ACC112 (cell line): ENCODE measurements around the gene RPE65.
"Not testable (repeated sequence)": the region's sequence is repeated elsewhere in the genome, so short reads cannot be mapped to it uniquely, and the experiment has no call there.

Experiments
- H2AFZ ChIP-seq: fragments of 200-600 bp; sonication (generic); one replicate; pipeline ENCODE4 v1.6.0; 2017; ENCODE audit warnings: antibody characterized with exemption, low read length; ENCODE audit not compliant: unreplicated experiment
- H3K27ac ChIP-seq: fragments of 200-600 bp; sonication (generic); 2 replicates; pipeline ENCODE4 v1.5.1; 2014; ENCODE audit warnings: low read depth, mild to moderate bottlenecking, antibody characterized with exemption, low read length, moderate library complexity
- H3K27me3 ChIP-seq: fragments of 200-600 bp; sonication (generic); 2 replicates; pipeline ENCODE4 v1.6.1; 2014; ENCODE audit warnings: mild to moderate bottlenecking, antibody characterized with exemption, low read length, moderate library complexity, mixed read lengths; ENCODE audit not compliant: insufficient read depth
- H3K36me3 ChIP-seq: fragments of 200-600 bp; sonication (generic); 2 replicates; pipeline ENCODE4 v1.6.1; 2016; ENCODE audit warnings: mild to moderate bottlenecking, antibody characterized with exemption, low read length, moderate library complexity, mixed read lengths; ENCODE audit not compliant: insufficient read depth
- H3K4me1 ChIP-seq: fragments of 200-600 bp; sonication (generic); one replicate; pipeline ENCODE4 v1.6.1; 2016; ENCODE audit warnings: low read length, mixed read lengths; ENCODE audit not compliant: insufficient read depth, unreplicated experiment, control insufficient read depth
- H3K4me3 ChIP-seq: fragments of 200-600 bp; sonication (generic); 2 replicates; pipeline ENCODE4 v1.5.1; 2014; ENCODE audit warnings: mild to moderate bottlenecking, low read depth, low read length
- H3K79me2 ChIP-seq: fragments of 200-600 bp; sonication (generic); one replicate; pipeline ENCODE4 v1.6.0; 2016; ENCODE audit warnings: low read length; ENCODE audit not compliant: control insufficient read depth, unreplicated experiment, insufficient read depth

The RPE65 gene

GRCh38 chr1:68481041-68481440 lies 31.3 kb upstream of the RPE65 start:
- H3K4me3 ChIP-seq: no peak overlapping the region

DNA sequence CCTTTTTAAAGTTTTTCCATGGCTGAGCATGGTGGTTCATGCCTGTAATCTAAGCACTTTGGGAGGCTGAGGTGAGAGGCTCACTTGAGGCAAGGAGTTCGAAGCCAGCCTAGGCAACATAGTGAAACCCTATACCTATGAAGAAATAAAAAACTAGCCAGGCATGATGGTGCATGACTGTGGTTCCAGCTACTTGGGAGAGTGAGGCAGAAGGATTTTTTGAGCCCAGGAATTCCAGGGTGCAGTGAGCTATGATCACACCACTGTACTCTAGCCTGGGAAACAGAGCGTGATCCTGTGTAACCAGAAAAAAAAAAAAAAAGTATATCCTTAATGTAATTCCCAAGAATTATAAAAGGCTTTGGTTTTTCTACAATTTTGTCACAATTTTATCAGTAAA lies 29.7 kb upstream of the RPE65 start:
- Histone ChIP-seq H3K27ac (no peak overlapping the region), H3K79me2 (no peaks in the 10 kb centered on the region), H2AFZ (no peak overlapping the region), H3K36me3 (peaks cover 32% of the 10 kb centered on the region), H3K4me3 (no peak overlapping the region), H3K27me3 (no peaks in the 10 kb centered on the region), H3K4me1 (no peaks in the 10 kb centered on the region)

More at GRCh38 chr1:68481041-68481440, 31.3 kb upstream of the RPE65 start:
- Histone ChIP-seq H3K4me1 (no peaks in the 10 kb centered on the region), H3K27ac (peak overlapping the region; percentile 26; the same call in 1 of the 2 replicates), H3K27me3 (no peaks in the 10 kb centered on the region), H2AFZ (no peak overlapping the region), H3K36me3 (peaks cover 33% of the 10 kb centered on the region), H3K79me2 (no peaks in the 10 kb centered on the region)

DNA sequence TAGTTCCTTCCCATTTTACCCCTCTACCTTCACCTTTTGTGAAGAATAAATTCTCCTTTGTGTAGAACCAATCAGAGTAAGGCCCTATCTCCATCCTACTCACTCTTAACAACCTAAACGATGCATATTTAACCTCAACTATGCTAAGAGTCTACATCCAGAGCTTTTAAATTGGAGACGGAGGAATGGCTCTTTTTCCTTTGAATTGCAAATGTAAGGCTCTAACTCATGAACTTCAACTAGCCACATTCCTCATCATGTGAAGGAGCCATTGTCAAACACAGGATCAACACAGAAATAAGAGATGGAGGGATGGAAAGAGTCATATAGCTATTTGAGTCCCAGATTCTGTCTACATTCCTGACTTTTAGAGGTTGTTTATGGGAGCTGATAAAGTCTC lies 28.9 kb upstream of the RPE65 start:
- H3K4me1 ChIP-seq: no peaks in the 10 kb centered on the region

GRCh38 chr1:68476626-68477025 lies 26.9 kb upstream of the RPE65 start:
- H2AFZ ChIP-seq, H3K27me3 ChIP-seq, H3K4me1 ChIP-seq, H3K4me3 ChIP-seq, H3K79me2 ChIP-seq, H3K27ac ChIP-seq: not testable (repeated sequence)
- H3K36me3 ChIP-seq: peaks cover 25% of the 10 kb centered on the region

More for the DNA sequence above, 28.9 kb upstream of the RPE65 start:
- H3K27ac ChIP-seq: no peak overlapping the region
- no peaks in the 10 kb centered on the region for H3K79me2 ChIP-seq
- H3K4me3 ChIP-seq: no peak overlapping the region
- no peak overlapping the region for H2AFZ ChIP-seq
- peaks cover 29% of the 10 kb centered on the region for H3K36me3 ChIP-seq
- no peaks in the 10 kb centered on the region for H3K27me3 ChIP-seq

DNA sequence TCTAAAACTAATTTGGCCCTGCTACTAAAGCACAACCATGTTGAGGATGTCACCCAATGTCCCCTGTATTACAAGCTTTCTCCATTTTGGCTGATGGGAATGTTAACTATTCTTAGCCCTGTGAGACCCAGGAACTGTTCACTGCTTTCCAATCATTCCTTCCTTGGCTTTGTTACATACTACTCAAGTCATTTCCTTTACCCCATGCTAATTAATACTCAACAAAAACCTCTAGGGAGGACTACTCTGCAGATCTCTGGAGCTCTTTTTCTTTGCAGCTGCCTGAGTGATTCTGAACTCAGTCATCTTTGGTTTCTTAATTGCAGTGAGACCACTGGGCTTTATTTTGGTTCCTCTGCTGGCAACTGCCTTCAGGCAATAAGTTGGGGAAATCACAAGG lies 23.3 kb upstream of the RPE65 start:
- Histone ChIP-seq H3K4me1 (no peaks in the 10 kb centered on the region), H3K36me3 (peaks cover 11% of the 10 kb centered on the region)

GRCh38 chr1:68470388-68470970 lies 20.7 kb upstream of the RPE65 start:
- Histone ChIP-seq H3K4me1 (no peaks in the 10 kb centered on the region), H2AFZ (no peak overlapping the region), H3K27me3 (no peaks in the 10 kb centered on the region), H3K27ac (no peak overlapping the region), H3K36me3 (0 out of 2 replicates have a peak, but pooled peaks cover 2% of the 10 kb centered on the region), H3K4me3 (no peak overlapping the region), H3K79me2 (no peaks in the 10 kb centered on the region)

More for the DNA sequence above, 23.3 kb upstream of the RPE65 start:
- no peaks in the 10 kb centered on the region for H3K27me3 ChIP-seq
- no peak overlapping the region for H3K4me3 ChIP-seq
- H3K79me2 ChIP-seq: no peaks in the 10 kb centered on the region
- H3K27ac ChIP-seq: no peak overlapping the region
- no peak overlapping the region for H2AFZ ChIP-seq

DNA sequence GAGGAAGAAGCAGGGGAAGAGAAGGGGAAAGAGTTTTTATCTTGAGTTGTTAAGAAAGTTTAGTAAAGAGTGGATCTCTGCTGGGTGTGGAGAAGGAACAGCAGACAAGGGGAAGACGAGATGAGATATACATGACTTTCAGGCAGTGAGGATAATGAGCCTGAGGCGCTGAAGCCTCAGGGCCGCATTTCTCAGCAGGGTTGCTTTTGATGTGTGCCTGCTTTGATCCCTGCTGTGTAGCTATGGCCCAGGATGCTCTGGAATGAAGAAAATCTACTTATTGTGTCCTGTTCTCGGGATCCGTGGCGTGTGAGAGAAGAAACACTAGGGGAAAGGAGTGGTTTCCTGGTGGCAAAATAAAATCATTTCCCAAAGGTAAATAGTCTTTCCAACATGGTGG lies 15.1 kb upstream of the RPE65 start:
- Histone ChIP-seq H3K27ac (no peak overlapping the region), H3K4me3 (no peak overlapping the region), H3K79me2 (no peaks in the 10 kb centered on the region), H3K27me3 (no peaks in the 10 kb centered on the region), H3K36me3 (no peaks in the 10 kb centered on the region), H3K4me1 (no peaks in the 10 kb centered on the region), H2AFZ (no peak overlapping the region)

DNA sequence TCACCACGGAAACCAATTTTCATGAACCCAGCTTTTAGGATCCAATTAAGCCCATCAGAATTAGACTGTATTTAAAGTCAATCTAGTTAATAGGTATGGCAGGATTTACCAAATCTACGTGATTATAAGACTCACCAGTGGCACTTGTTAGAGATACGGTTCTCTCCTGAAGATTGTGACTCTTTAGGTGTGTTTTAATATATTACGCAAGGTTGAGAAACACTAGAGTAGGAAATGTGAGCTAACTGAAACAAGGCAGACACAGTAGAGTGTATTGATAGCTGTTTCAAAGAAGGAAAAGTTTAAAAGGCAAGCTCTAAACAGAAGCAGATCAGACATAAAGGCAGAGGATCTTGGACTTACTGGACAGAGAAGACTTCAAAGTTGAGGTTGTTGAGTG lies 11.2 kb upstream of the RPE65 start:
- no peaks in the 10 kb centered on the region for H3K4me1 ChIP-seq

DNA sequence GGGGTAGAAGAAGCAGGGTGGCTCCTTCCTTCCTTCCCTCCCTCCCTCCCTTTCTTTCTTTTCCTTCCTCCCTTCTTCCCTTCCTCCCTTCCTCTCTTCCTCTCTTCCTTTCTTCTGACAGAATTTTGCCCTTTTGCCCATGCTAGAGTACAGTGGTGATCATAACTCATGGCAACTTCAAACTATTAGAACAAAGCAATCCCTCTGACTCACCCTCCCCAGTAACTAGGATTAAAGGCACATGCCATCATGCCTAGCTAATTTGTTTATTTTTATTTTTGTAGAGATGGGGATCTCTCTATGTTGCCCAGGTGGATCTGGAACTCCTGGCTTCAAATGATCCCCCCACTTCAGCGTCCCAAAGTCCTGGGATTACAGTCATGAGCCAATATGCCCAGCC lies 10.0 kb upstream of the RPE65 start:
- no peaks in the 10 kb centered on the region for H3K4me1 ChIP-seq
- H3K79me2 ChIP-seq: no peaks in the 10 kb centered on the region
- no peaks in the 10 kb centered on the region for H3K36me3 ChIP-seq
- H3K27me3 ChIP-seq: no peaks in the 10 kb centered on the region
- no peak overlapping the region for H3K4me3 ChIP-seq
- H3K27ac ChIP-seq: no peak overlapping the region
- no peak overlapping the region for H2AFZ ChIP-seq

More for the DNA sequence above, 11.2 kb upstream of the RPE65 start:
- Histone ChIP-seq H3K27ac (no peak overlapping the region), H3K79me2 (no peaks in the 10 kb centered on the region), H3K36me3 (no peaks in the 10 kb centered on the region), H2AFZ (no peak overlapping the region), H3K27me3 (no peaks in the 10 kb centered on the region), H3K4me3 (no peak overlapping the region)

DNA sequence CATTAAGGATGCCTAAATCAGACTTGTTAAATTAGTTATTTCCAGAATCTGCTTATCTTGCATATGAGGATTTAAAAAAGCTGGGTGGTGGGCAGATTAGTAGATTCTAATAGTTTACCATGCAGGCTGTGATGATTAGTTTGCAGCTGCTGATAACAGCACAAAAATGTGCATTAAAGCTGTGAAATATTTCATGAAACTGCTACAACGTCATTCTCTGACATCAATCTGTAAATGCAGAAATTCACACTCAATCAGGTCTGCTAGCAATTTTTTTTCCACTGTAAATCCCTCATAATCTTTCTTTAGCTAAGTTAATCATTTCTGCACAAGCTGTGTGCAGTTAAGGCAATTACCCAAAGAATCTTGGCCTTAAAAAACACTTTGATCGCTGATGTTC lies 9.3 kb upstream of the RPE65 start:
- Histone ChIP-seq H3K4me1 (no peaks in the 10 kb centered on the region), H3K27me3 (no peaks in the 10 kb centered on the region), H2AFZ (no peak overlapping the region), H3K36me3 (no peaks in the 10 kb centered on the region), H3K4me3 (no peak overlapping the region), H3K27ac (no peak overlapping the region), H3K79me2 (no peaks in the 10 kb centered on the region)

- Histone ChIP-seq H3K27ac (no peak overlapping the region), H3K4me1 (no peaks in the 10 kb centered on the region), H2AFZ (no peak overlapping the region), H3K79me2 (no peaks in the 10 kb centered on the region), H3K27me3 (no peaks in the 10 kb centered on the region), H3K4me3 (no peak overlapping the region), H3K36me3 (no peaks in the 10 kb centered on the region)
Observed at GRCh38 chr1:68456202-68456601, 6.4 kb upstream of the RPE65 start.
